HepG2 (cell line): Measurements from ENCODE around the gene ZBTB4. TPM values are rescaled to one million over a fixed set of nuclear protein-coding genes. Genes with fewer than 3 reads are reported as not detected.

Source experiments
- GPBP1L1 ChIP-seq: sonication (generic); formaldehyde crosslinking; IDR thresholded peaks from 2 replicates; pipeline ENCODE4 v1.5.0; 2020; ENCODE audit warnings: mild to moderate bottlenecking, missing genetic modification reagents
- HES4 ChIP-seq: sonication (generic); formaldehyde crosslinking; IDR thresholded peaks from 2 replicates; pipeline ENCODE4 v1.9.0; 2021; ENCODE audit warnings: mild to moderate bottlenecking, missing genetic modification reagents, borderline replicate concordance
- NFKB2 ChIP-seq: sonication (generic); formaldehyde crosslinking; IDR thresholded peaks from 2 replicates; pipeline ENCODE4 v1.4.0; 2020; ENCODE audit warnings: missing genetic modification reagents, borderline replicate concordance
- NR2F2 ChIP-seq: IDR thresholded peaks from 2 replicates; pipeline ENCODE4 v1.6.1; 2012; ENCODE audit warnings: low read depth, inconsistent platforms, borderline replicate concordance
- PRDM4 ChIP-seq: sonication (generic); formaldehyde crosslinking; IDR thresholded peaks from 2 replicates; pipeline ENCODE4 v1.9.0; 2021; ENCODE audit warnings: missing genetic modification reagents, borderline replicate concordance
- SRSF9 ChIP-seq: fragments of 200-400 bp; formaldehyde crosslinking; IDR thresholded peaks from 2 replicates; pipeline ENCODE4 v1.6.1; 2018; ENCODE audit warnings: borderline replicate concordance, mild to moderate bottlenecking, low read depth, low read length; ENCODE audit not compliant: insufficient read depth, poor library complexity, severe bottlenecking
- SUZ12 ChIP-seq: fragments of 150-350 bp; IDR thresholded peaks from 2 replicates; pipeline ENCODE4 v1.6.1; 2014; ENCODE audit warnings: low read depth, low read length
- ZBTB25 ChIP-seq: IDR thresholded peaks from 2 replicates; pipeline ENCODE4 v1.6.1; 2018; ENCODE audit warnings: missing genetic modification reagents
- ZMAT3 ChIP-seq: sonication (generic); formaldehyde crosslinking; conservative IDR thresholded peaks from 2 replicates; pipeline ENCODE4 v1.7.0; 2021; ENCODE audit warnings: missing genetic modification reagents
- ZNF326 ChIP-seq: sonication (generic); formaldehyde crosslinking; IDR thresholded peaks from 2 replicates; pipeline ENCODE4 v1.4.0; 2020; ENCODE audit warnings: missing genetic modification reagents, borderline replicate concordance
- ZNF501 ChIP-seq: sonication (generic); formaldehyde crosslinking; IDR thresholded peaks from 2 replicates; pipeline ENCODE4 v1.5.1; 2020; ENCODE audit warnings: mild to moderate bottlenecking, moderate library complexity, missing genetic modification reagents
- ZNF615 ChIP-seq: sonication (generic); formaldehyde crosslinking; IDR thresholded peaks from 2 replicates; pipeline ENCODE4 v1.5.0; 2020; ENCODE audit warnings: mild to moderate bottlenecking, missing genetic modification reagents, borderline replicate concordance
- polyA plus RNA-seq, 8 experiments: library from polyadenylated mRNA; depleted of rRNA in 3 of 8; stranded (reverse) in 7 of 8; unstranded in 1 of 8; fragments of >200 nt; fragmentation: Illumina TruSeq in 4 of 8; extraction: Trizol in 4 of 8; gene quantifications; 2 replicates each; pipeline versions ENCODE4 v1.2.1 to v1.2.3, GENCODE V29; 2011 to 2016; ENCODE audit warnings: low read depth in 4 of 8, missing spikeins in 1 of 8, mixed read lengths in 1 of 8; ENCODE audit not compliant: insufficient read depth in 1 of 8
- total RNA-seq, 5 experiments: library from RNA; depleted of rRNA; stranded (reverse); fragments of >200 nt; fragmentation: Illumina TruSeq; extraction: Trizol; gene quantifications; 2 replicates each; pipeline ENCODE4 v1.2.3, GENCODE V29; 2016; ENCODE audit warnings: low read depth in 1 of 5
- TF ChIP-seq, protein P1 (sequence below): sonication (generic); formaldehyde crosslinking; IDR thresholded peaks from 2 replicates; pipeline ENCODE4 v1.4.0; 2020; ENCODE audit warnings: missing genetic modification reagents
- TF ChIP-seq, protein P2 (sequence below): sonication (generic); formaldehyde crosslinking; IDR thresholded peaks from 2 replicates; pipeline ENCODE4 v1.4.0; 2020; ENCODE audit warnings: missing genetic modification reagents

The ZBTB4 gene
- total and polyA plus RNA-seq, 2 of the 13 experiments (the other 11 are each of a cell fraction or from before 2014, with no cell fraction given), result 4.3 to 7.4 TPM

- TF ChIP-seq, protein P1, sequence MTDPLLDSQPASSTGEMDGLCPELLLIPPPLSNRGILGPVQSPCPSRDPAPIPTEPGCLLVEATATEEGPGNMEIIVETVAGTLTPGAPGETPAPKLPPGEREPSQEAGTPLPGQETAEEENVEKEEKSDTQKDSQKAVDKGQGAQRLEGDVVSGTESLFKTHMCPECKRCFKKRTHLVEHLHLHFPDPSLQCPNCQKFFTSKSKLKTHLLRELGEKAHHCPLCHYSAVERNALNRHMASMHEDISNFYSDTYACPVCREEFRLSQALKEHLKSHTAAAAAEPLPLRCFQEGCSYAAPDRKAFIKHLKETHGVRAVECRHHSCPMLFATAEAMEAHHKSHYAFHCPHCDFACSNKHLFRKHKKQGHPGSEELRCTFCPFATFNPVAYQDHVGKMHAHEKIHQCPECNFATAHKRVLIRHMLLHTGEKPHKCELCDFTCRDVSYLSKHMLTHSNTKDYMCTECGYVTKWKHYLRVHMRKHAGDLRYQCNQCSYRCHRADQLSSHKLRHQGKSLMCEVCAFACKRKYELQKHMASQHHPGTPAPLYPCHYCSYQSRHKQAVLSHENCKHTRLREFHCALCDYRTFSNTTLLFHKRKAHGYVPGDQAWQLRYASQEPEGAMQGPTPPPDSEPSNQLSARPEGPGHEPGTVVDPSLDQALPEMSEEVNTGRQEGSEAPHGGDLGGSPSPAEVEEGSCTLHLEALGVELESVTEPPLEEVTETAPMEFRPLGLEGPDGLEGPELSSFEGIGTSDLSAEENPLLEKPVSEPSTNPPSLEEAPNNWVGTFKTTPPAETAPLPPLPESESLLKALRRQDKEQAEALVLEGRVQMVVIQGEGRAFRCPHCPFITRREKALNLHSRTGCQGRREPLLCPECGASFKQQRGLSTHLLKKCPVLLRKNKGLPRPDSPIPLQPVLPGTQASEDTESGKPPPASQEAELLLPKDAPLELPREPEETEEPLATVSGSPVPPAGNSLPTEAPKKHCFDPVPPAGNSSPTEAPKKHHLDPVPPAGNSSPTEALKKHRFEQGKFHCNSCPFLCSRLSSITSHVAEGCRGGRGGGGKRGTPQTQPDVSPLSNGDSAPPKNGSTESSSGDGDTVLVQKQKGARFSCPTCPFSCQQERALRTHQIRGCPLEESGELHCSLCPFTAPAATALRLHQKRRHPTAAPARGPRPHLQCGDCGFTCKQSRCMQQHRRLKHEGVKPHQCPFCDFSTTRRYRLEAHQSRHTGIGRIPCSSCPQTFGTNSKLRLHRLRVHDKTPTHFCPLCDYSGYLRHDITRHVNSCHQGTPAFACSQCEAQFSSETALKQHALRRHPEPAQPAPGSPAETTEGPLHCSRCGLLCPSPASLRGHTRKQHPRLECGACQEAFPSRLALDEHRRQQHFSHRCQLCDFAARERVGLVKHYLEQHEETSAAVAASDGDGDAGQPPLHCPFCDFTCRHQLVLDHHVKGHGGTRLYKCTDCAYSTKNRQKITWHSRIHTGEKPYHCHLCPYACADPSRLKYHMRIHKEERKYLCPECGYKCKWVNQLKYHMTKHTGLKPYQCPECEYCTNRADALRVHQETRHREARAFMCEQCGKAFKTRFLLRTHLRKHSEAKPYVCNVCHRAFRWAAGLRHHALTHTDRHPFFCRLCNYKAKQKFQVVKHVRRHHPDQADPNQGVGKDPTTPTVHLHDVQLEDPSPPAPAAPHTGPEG (CRISPR knock-in tag), result no peak
- TF ChIP-seq, protein P2, sequence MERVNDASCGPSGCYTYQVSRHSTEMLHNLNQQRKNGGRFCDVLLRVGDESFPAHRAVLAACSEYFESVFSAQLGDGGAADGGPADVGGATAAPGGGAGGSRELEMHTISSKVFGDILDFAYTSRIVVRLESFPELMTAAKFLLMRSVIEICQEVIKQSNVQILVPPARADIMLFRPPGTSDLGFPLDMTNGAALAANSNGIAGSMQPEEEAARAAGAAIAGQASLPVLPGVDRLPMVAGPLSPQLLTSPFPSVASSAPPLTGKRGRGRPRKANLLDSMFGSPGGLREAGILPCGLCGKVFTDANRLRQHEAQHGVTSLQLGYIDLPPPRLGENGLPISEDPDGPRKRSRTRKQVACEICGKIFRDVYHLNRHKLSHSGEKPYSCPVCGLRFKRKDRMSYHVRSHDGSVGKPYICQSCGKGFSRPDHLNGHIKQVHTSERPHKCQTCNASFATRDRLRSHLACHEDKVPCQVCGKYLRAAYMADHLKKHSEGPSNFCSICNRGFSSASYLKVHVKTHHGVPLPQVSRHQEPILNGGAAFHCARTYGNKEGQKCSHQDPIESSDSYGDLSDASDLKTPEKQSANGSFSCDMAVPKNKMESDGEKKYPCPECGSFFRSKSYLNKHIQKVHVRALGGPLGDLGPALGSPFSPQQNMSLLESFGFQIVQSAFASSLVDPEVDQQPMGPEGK (CRISPR knock-in tag), result peak; percentile 68; the same call in 1 of the 2 replicates
- TF ChIP-seq ZNF501 (CRISPR knock-in tag) (no peak), NFKB2 (CRISPR knock-in tag) (peak; percentile 9; the same call in 1 of the 2 replicates), ZNF615 (CRISPR knock-in tag) (no peak), HES4 (CRISPR knock-in tag) (no peak), ZMAT3 (CRISPR knock-in tag) (0 out of 2 replicates have a peak, but pooled peaks have one; percentile 52), NR2F2 (no peak), SUZ12 (no peak), SRSF9 (no peak), ZNF326 (CRISPR knock-in tag) (no peak), GPBP1L1 (CRISPR knock-in tag) (no peak), ZBTB25 (CRISPR knock-in tag) (no peak), PRDM4 (no peak)
Measured at GRCh38 chr17:7435676-7436555, 43.5 kb downstream of the ZBTB4 start (continued).
